GM12878 (cell line): ENCODE results near the gene SHROOM3.

Source experiments
- BHLHE40 ChIP-seq, 2 experiments: fragments of 450-650 bp in 1 of 2; IDR thresholded peaks; 2 replicates each; pipeline ENCODE4 v1.6.1; 2011 to 2017; ENCODE audit warnings: low read depth in 2 of 2, borderline replicate concordance in 1 of 2, improper control_type of control experiment in 1 of 2, low read length in 1 of 2, mild to moderate bottlenecking in 1 of 2
- CTCF ChIP-seq, 3 experiments: IDR thresholded peaks in 2 of 3; conservative IDR thresholded peaks in 1 of 3; 2 replicates each; pipeline ENCODE4 v1.5.1; 2011; ENCODE audit warnings: low read depth in 3 of 3, low read length in 3 of 3, mild to moderate bottlenecking in 3 of 3, control low read depth in 2 of 3, moderate library complexity in 2 of 3, inconsistent platforms in 1 of 3, mixed read lengths in 1 of 3; ENCODE audit not compliant: control insufficient read depth in 2 of 3, insufficient read depth in 1 of 3; ENCODE audit errors: extremely low read depth in 1 of 3
- EZH2 ChIP-seq: IDR thresholded peaks from 2 replicates; pipeline ENCODE4 v1.6.1; 2012; ENCODE audit warnings: low read depth, mild to moderate bottlenecking, control low read depth, inconsistent platforms, low read length, borderline replicate concordance; ENCODE audit not compliant: control insufficient read depth
- FOXK2 ChIP-seq: fragments of 450-650 bp; IDR thresholded peaks from 2 replicates; pipeline ENCODE4 v1.6.1; 2017; ENCODE audit warnings: mild to moderate bottlenecking, moderate library complexity
- MTA3 ChIP-seq: IDR thresholded peaks from 2 replicates; pipeline ENCODE4 v1.6.1; 2012; ENCODE audit warnings: low read length, inconsistent platforms, borderline replicate concordance
- NFYB ChIP-seq: IDR thresholded peaks from 2 replicates; pipeline ENCODE4 v1.6.1; 2011; ENCODE audit warnings: low read depth, mild to moderate bottlenecking, low read length, improper control_type of control experiment, moderate library complexity; ENCODE audit not compliant: insufficient read depth
- POLR2A ChIP-seq: IDR thresholded peaks from 2 replicates; pipeline ENCODE4 v1.6.1; 2011; ENCODE audit warnings: low read depth, mild to moderate bottlenecking, low read length
- YY1 ChIP-seq: IDR thresholded peaks from 2 replicates; pipeline ENCODE4 v1.6.1; 2011; ENCODE audit warnings: low read depth, mild to moderate bottlenecking, low read length
- ZNF687 ChIP-seq: fragments of 450-650 bp; IDR thresholded peaks from 2 replicates; pipeline ENCODE4 v1.6.1; 2017; ENCODE audit warnings: mild to moderate bottlenecking, moderate library complexity

- TF ChIP-seq ZNF687 (no peak), YY1 (no peak), POLR2A (no peak), FOXK2 (no peak), MTA3 (no peak), EZH2 (no peak), BHLHE40 (IDR thresholded peaks at IDR 0.05; ENCODE audit: borderline replicate concordance in 1 of 2, low read depth in 2 of 2, low read length in 1 of 2) (no peak), NFYB (no peak), CTCF (IDR thresholded peaks at IDR 0.05 in 2 of 3, conservative IDR thresholded peaks at IDR 0.05 in 1 of 3; ENCODE audit: control insufficient read depth in 2 of 3, extremely low read depth in 1 of 3, insufficient read depth in 1 of 3, low read depth in 3 of 3, low read length in 3 of 3) (no peak)
Measured at GRCh38 chr4:76691807-76692582, 257.0 kb downstream of the SHROOM3 start.
